ENCODE results near the gene NAA35.
"Not testable (repeated sequence)": the region's sequence is repeated elsewhere in the genome, so short reads cannot be mapped to it uniquely, and the experiment has no call there.

The NAA35 gene

GRCh38 chr9:85940832-85941621 is at the start of gene NAA35:
Gene NAA35 (plus strand): TSS chr9:85941146. CDS start chr9:85942160, 1,014 bp downstream.
- FAIRE-seq = peak; percentile 96

- no peak for FAIRE-seq
Observed at GRCh38 chr9:85892401-85892800, 48.5 kb upstream of the NAA35 start.

DNA sequence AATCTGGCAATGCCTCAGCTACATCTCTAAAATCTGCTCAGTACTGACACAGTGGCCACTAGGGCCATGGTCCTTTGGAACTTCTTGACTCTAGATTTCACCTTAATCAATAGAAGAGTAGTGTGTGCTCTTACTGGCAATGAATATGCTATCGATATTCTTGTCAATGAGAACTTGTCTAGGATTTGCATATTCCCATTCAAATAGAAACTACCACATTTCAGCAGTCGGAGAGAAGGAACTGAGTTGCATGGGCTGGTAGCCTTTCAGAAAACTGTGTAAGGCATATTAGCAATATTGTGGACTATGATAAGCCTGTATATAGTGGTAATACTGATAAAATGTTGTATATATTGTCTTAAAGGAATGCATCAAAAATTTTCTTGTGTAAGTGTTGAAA is 45.3 kb upstream of the NAA35 start:
- FAIRE-seq = no peak

- FAIRE-seq = no peak
Observed at GRCh38 chr9:85897848-85898247, 43.1 kb upstream of the NAA35 start.

GRCh38 chr9:85898332-85898731 is 42.6 kb upstream of the NAA35 start:
- no peak for FAIRE-seq

GRCh38 chr9:85899388-85899787 is 41.6 kb upstream of the NAA35 start:
- FAIRE-seq = no peak

DNA sequence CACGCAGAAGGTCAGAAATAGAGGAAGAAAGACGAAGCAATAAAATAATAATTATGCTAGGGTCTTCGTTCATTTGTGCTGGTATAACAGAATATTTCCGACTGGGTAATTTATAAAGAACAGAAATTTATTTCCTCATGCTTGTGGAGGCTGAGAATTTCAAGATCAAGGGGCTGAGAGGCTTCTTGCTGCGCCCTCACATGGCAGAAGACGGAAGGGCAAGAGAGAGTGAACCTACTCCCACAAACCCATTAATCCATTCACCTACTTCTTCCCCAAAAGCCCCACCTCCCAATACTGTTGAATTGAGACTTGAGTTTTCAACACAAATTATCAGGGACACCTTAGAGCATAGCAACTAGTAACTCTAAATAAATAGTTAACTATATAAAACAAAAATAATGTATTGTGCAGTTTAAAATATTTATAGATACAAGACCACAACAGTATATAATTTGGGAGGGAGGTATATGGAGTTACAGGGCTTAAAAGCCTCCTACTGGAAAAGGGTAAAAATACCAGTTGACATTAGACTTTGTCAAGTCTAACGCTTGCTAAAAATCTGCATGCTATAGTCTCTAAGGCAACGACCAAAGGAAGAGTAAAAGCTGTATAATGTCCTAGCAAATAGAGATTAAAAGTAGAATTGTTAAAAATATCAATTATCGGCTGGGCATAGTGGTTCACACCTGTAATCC is 40.3 kb upstream of the NAA35 start:
- FAIRE-seq = no peak

- FAIRE-seq = no peak
Observed at GRCh38 chr9:85904975-85905374, 36.0 kb upstream of the NAA35 start.

- FAIRE-seq = no peak
Observed at GRCh38 chr9:85905957-85906356, 35.0 kb upstream of the NAA35 start.

DNA sequence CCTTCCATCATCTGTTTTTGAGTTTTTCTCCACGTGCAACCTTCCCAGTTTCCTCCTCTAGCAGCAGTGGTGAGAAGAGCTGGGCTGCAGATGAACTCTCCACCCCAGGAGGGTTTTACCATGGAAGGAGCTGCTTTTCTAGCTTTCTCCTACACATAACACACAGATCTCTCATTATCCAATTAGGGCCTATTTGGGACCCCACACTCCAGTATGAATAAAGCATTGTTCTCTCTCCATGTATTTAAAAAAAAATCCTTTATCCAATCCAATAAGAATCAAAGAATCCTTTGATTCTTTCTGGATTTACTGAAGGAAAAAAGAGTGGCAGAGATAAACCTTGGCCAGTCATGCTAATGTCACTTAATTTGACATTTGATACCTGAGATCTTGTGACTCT is 31.6 kb upstream of the NAA35 start:
- no peak for FAIRE-seq

DNA sequence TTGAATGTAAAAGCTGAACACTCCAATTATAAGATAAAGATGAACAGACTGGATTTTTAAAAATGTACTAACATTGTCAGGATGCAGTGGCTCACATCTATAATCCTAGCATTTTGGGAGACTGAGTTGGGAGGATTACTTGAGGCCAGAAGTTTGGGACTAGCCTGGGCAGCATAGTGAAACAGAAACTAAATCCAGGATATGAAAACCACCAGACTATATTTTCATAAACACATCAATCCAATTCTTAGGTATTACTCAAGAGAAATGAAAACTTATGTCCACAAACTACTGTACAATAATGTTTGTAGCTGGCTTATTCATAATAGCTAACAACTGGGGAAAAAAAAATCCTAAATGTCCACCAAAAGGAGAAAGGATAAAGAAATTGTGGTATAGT is 26.8 kb upstream of the NAA35 start:
- no peak for FAIRE-seq

- no peak for FAIRE-seq
Observed at GRCh38 chr9:85917756-85918155, 23.2 kb upstream of the NAA35 start.

DNA sequence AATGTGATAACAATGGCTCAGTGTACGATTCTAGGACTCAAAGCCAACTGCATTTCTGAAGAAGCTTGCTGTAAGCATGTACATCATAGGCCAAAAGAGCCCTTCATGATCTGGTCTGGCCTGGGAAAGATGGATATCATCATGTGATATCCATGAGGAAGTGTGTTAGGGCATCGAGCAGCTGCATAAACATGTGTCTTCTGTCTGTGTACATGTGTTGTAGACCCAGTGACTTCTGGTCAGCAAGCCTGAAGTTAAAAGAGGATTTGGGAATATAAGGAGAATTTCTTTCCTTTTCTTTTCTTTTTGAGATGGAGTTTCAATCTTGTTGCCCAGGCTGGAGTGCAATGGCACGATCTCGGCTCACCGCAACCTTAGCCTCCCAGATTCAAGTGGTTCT is 15.5 kb upstream of the NAA35 start:
- no peak for FAIRE-seq

- FAIRE-seq = no peak
Observed at GRCh38 chr9:85927076-85927475, 13.9 kb upstream of the NAA35 start.

GRCh38 chr9:85931495-85931894 is 9.5 kb upstream of the NAA35 start:
- FAIRE-seq = no peak

DNA sequence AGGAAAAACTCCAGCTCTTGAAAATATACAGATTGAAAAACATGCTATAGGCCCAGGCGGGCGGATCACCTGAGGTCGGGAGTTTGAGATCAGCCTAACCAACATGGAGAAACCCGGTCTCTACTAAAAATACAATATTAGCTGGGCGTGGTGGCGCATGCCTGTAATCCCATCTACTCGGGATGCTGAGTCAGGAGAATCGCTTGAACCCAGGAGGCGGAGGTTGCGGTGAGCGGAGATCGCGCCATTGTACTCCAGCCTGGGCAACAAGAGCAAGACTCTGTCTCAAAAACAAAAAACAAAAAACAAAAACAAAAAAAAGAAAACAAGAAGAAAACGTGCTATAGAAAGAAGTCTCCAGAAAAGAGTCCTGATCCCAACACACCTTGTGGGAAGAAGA is 5.0 kb upstream of the NAA35 start:
- FAIRE-seq = not testable (repeated sequence)

GRCh38 chr9:85940275-85940831 is 593 bp upstream of the NAA35 start:
- no peak for FAIRE-seq

DNA sequence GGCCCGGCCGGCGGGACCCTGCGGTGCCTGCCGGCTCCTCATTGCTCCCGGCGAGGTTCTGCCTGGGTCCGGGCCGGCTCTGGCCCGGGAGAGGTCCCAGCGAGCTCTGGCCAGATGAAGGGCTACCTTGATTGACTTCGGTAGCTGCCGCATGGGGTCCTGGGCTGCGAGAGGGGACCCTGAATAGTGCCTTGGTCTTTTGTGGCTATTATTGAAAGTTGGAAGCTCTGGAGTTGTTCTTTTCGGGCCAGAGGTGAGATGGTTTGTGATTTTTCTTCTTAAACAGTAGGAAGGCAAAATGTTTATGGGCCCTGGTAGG is 635 bp downstream of the NAA35 start:
- no peak for FAIRE-seq

- FAIRE-seq = no peak
Observed at GRCh38 chr9:85941966-85942912, 1.3 kb downstream of the NAA35 start.

- no peak for FAIRE-seq
Observed at GRCh38 chr9:85942913-85943709, 2.2 kb downstream of the NAA35 start.

DNA sequence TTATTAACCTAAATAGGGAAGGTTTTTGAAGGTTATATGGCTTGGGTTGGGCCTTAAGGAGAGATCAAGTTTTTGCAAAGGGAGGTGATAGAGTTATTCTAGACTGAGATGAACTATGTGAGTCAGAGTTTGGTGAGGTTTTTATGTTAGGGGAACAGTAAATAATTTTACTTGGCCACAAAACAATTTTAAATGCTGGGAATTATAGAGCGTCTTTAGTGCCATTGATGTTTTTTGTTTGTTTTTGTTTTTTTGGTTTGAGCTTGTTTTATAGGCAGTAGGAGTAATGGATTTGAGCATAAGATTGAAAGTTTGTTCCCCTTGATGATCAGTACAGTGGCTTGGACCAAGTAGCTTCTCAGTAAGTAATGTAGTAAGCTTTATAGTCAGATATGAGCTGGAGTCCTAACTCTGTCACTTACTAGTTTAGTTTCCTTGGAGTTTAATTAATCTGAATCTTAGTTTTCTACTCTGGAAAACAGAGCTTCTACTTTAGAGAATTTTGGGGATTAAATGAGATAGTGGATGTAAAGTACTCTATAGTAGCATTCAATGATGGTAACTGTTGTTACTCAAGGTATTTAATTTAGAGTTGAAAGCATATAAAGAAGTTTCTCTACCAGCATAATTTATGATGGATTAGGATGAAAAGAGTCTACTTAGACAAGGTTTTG is 2.9 kb downstream of the NAA35 start:
- no peak for FAIRE-seq

DNA sequence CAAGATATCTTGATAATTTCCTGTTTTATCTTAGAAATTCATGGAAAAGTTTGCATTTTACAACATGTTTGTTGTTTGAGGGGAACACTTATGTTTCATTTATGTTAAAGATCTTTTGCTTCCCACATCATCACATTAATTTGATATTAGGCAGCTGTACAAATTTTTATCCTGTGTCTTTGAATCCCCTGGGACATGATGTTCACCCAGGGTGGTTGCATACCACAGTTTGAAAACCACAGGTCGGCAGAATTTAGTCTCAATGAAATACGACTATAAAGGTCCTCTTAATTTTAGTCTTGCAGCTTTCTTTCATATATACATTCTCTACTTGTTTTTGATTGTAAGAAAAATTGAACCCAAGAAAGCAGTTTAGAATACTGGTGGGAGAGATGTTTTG is 3.7 kb downstream of the NAA35 start:
- FAIRE-seq = no peak

Measured in endometrium (tissue), 2 donors.